K562 (cell line): ENCODE measurements around the gene POLR2C. TPM values are rescaled to one million over a fixed set of nuclear protein-coding genes. Genes with fewer than 3 reads are reported as not detected.

Experiments
- CHD1 ChIP-seq: fragments of 200-600 bp; sonication (generic); IDR thresholded peaks from one replicate; pipeline ENCODE4 v1.6.1; 2012; ENCODE audit warnings: mild to moderate bottlenecking, moderate library complexity, low read length, inconsistent platforms
- MED1 ChIP-seq: sonication (generic); formaldehyde crosslinking; IDR thresholded peaks from 2 replicates; pipeline ENCODE4 v1.8.1; 2023; ENCODE audit warnings: missing genetic modification reagents, borderline replicate concordance
- MEF2D ChIP-seq: conservative IDR thresholded peaks from 2 replicates; pipeline ENCODE4 v1.6.1; 2016; ENCODE audit warnings: low read depth, missing genetic modification characterization, missing compliant biosample characterization
- NONO ChIP-seq, 2 experiments: fragments of 200-400 bp in 1 of 2; fragments of 450-650 bp in 1 of 2; formaldehyde crosslinking in 1 of 2; IDR thresholded peaks; 2 replicates each; pipeline ENCODE4 v1.6.1; 2017; ENCODE audit warnings: low read depth in 2 of 2, mild to moderate bottlenecking in 2 of 2, moderate library complexity in 2 of 2, low read length in 1 of 2
- PURB ChIP-seq: sonication (generic); formaldehyde crosslinking; IDR thresholded peaks from 2 replicates; pipeline ENCODE4 v1.9.0; 2021; ENCODE audit warnings: low read depth, mild to moderate bottlenecking, missing genetic modification reagents
- SMARCB1 ChIP-seq: IDR thresholded peaks from 2 replicates; pipeline ENCODE4 v1.6.1; 2011; ENCODE audit warnings: improper control_type of control experiment, low read depth; ENCODE audit not compliant: insufficient read length
- SNIP1 ChIP-seq: fragments of 450-650 bp; IDR thresholded peaks from 2 replicates; pipeline ENCODE4 v1.7.1; 2017; ENCODE audit warnings: low read depth, mild to moderate bottlenecking
- ZNF644 ChIP-seq: fragments of 200-800 bp; sonication (Bioruptor generic); IDR thresholded peaks from 2 replicates; pipeline ENCODE4 v1.6.1; 2016; ENCODE audit warnings: low read depth, missing genetic modification characterization, missing compliant biosample characterization
- ZNF77 ChIP-seq: fragments of 250-450 bp; sonication (Bioruptor Pico); IDR thresholded peaks from 2 replicates; pipeline ENCODE4 v1.5.0; 2020
- polyA plus RNA-seq, 8 experiments: library from polyadenylated mRNA; depleted of rRNA in 4 of 8; stranded (reverse) in 5 of 8; unstranded in 3 of 8; fragments of >200 nt; fragmentation: Nextera tagmentation in 2 of 8; fragmentation: Illumina TruSeq in 1 of 8; extraction: Ambion mirVana in 2 of 8; extraction: Trizol in 1 of 8; gene quantifications; 2 replicates each; pipeline versions ENCODE4 v1.2.1 to v1.2.3, GENCODE V29; 2011 to 2014; ENCODE audit warnings: inconsistent platforms in 1 of 8, missing spikeins in 1 of 8
- total RNA-seq, 7 experiments: library from RNA; depleted of rRNA in 6 of 7; stranded (reverse); fragments of >200 nt in 6 of 7; fragmentation: Illumina TruSeq in 2 of 7; extraction: Trizol in 2 of 7; gene quantifications; 2 replicates each; pipeline versions ENCODE4 v1.2.1 to v1.2.3, GENCODE V29; 2011 to 2021; ENCODE audit warnings: low replicate concordance in 1 of 7
- TF ChIP-seq, protein P1 (sequence below): sonication (generic); formaldehyde crosslinking; IDR thresholded peaks from 2 replicates; pipeline ENCODE4 v1.8.0; 2023; ENCODE audit warnings: missing genetic modification reagents, mild to moderate bottlenecking, borderline replicate concordance
- TF ChIP-seq, protein P2 (sequence below): sonication (generic); formaldehyde crosslinking; IDR thresholded peaks from 2 replicates; pipeline ENCODE4 v1.4.0; 2020; ENCODE audit warnings: mild to moderate bottlenecking, missing genetic modification reagents
- TF ChIP-seq, protein P3 (sequence below): fragments of 250-450 bp; sonication (Bioruptor Pico); IDR thresholded peaks from 2 replicates; pipeline ENCODE4 v1.5.1; 2021; ENCODE audit warnings: mild to moderate bottlenecking
- TF ChIP-seq, protein P4 (sequence below): fragments of 250-450 bp; sonication (Bioruptor Pico); IDR thresholded peaks from 2 replicates; pipeline ENCODE4 v1.4.0; 2020; ENCODE audit warnings: mild to moderate bottlenecking
- TF ChIP-seq, protein P5 (sequence below): fragments of 450-650 bp; conservative IDR thresholded peaks from 2 replicates; pipeline ENCODE4 v1.6.1; 2016; ENCODE audit warnings: missing genetic modification characterization, low read depth, mild to moderate bottlenecking, missing compliant biosample characterization, moderate library complexity

The POLR2C gene
- total and polyA plus RNA-seq, 9 of the 15 experiments (the other 6 are each of a cell fraction or from before 2014, with no cell fraction given): 70.3 to 163 (median 92.3) TPM

DNA sequence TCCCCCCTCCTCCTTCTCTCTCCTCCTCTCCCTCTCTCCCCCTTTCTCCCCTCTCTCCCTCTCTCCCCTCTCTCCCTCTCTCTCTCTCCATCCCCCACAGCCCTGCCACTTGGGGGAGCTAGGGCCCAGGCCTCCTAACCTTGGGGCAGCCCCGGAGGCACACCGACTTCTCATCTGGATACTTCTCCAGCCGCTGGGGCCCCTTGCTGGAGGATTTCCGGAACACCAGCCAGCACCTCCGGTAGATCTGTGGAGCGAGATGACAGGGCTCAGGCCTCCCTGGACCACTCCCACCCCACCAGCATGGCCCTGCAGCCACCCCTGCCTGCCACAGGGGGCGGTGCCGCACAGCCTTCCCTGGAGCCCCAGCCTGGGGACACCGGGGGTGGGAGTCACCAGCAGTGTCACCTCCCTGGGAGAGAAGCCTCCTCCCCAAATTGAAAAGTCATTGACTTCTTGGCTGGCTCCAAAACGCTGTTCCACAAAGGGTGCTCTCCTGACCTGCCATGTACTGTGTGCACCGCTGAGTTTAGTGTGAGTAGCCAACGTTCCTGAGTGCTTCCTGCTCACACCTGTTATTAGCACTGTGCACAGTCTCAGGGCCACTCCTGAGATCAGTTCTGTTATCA, 13.3 kb downstream of the POLR2C start (continued):
- TF ChIP-seq, protein P1, sequence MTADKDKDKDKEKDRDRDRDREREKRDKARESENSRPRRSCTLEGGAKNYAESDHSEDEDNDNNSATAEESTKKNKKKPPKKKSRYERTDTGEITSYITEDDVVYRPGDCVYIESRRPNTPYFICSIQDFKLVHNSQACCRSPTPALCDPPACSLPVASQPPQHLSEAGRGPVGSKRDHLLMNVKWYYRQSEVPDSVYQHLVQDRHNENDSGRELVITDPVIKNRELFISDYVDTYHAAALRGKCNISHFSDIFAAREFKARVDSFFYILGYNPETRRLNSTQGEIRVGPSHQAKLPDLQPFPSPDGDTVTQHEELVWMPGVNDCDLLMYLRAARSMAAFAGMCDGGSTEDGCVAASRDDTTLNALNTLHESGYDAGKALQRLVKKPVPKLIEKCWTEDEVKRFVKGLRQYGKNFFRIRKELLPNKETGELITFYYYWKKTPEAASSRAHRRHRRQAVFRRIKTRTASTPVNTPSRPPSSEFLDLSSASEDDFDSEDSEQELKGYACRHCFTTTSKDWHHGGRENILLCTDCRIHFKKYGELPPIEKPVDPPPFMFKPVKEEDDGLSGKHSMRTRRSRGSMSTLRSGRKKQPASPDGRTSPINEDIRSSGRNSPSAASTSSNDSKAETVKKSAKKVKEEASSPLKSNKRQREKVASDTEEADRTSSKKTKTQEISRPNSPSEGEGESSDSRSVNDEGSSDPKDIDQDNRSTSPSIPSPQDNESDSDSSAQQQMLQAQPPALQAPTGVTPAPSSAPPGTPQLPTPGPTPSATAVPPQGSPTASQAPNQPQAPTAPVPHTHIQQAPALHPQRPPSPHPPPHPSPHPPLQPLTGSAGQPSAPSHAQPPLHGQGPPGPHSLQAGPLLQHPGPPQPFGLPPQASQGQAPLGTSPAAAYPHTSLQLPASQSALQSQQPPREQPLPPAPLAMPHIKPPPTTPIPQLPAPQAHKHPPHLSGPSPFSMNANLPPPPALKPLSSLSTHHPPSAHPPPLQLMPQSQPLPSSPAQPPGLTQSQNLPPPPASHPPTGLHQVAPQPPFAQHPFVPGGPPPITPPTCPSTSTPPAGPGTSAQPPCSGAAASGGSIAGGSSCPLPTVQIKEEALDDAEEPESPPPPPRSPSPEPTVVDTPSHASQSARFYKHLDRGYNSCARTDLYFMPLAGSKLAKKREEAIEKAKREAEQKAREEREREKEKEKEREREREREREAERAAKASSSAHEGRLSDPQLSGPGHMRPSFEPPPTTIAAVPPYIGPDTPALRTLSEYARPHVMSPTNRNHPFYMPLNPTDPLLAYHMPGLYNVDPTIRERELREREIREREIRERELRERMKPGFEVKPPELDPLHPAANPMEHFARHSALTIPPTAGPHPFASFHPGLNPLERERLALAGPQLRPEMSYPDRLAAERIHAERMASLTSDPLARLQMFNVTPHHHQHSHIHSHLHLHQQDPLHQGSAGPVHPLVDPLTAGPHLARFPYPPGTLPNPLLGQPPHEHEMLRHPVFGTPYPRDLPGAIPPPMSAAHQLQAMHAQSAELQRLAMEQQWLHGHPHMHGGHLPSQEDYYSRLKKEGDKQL (CRISPR knock-in tag): no peak
- TF ChIP-seq, protein P2, sequence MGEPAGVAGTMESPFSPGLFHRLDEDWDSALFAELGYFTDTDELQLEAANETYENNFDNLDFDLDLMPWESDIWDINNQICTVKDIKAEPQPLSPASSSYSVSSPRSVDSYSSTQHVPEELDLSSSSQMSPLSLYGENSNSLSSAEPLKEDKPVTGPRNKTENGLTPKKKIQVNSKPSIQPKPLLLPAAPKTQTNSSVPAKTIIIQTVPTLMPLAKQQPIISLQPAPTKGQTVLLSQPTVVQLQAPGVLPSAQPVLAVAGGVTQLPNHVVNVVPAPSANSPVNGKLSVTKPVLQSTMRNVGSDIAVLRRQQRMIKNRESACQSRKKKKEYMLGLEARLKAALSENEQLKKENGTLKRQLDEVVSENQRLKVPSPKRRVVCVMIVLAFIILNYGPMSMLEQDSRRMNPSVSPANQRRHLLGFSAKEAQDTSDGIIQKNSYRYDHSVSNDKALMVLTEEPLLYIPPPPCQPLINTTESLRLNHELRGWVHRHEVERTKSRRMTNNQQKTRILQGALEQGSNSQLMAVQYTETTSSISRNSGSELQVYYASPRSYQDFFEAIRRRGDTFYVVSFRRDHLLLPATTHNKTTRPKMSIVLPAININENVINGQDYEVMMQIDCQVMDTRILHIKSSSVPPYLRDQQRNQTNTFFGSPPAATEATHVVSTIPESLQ (CRISPR knock-in tag): no peak
- TF ChIP-seq ZNF644 (tag): no peak
- no peak for TF ChIP-seq NONO (IDR thresholded peaks at IDR 0.05; ENCODE audit: low read depth in 2 of 2, low read length in 1 of 2)
- TF ChIP-seq, protein P3, sequence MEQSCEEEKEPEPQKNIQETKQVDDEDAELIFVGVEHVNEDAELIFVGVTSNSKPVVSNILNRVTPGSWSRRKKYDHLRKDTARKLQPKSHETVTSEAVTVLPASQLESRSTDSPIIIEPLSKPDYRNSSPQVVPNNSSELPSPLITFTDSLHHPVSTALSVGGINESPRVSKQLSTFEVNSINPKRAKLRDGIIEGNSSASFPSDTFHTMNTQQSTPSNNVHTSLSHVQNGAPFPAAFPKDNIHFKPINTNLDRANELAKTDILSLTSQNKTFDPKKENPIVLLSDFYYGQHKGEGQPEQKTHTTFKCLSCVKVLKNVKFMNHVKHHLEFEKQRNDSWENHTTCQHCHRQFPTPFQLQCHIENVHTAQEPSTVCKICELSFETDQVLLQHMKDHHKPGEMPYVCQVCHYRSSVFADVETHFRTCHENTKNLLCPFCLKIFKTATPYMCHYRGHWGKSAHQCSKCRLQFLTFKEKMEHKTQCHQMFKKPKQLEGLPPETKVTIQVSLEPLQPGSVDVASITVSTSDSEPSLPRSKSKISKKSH (CRISPR knock-in tag): no peak
- TF ChIP-seq SNIP1: no peak
- TF ChIP-seq, protein P4, sequence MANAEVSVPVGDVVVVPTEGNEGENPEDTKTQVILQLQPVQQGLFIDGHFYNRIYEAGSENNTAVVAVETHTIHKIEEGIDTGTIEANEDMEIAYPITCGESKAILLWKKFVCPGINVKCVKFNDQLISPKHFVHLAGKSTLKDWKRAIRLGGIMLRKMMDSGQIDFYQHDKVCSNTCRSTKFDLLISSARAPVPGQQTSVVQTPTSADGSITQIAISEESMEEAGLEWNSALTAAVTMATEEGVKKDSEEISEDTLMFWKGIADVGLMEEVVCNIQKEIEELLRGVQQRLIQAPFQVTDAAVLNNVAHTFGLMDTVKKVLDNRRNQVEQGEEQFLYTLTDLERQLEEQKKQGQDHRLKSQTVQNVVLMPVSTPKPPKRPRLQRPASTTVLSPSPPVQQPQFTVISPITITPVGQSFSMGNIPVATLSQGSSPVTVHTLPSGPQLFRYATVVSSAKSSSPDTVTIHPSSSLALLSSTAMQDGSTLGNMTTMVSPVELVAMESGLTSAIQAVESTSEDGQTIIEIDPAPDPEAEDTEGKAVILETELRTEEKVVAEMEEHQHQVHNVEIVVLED (CRISPR knock-in tag): no peak
- no peak for TF ChIP-seq CHD1
- no peak for TF ChIP-seq MED1 (CRISPR knock-in tag)
- no peak for TF ChIP-seq PURB (CRISPR knock-in tag)
- TF ChIP-seq MEF2D (tag): no peak
- TF ChIP-seq ZNF77 (CRISPR knock-in tag): no peak
- TF ChIP-seq, protein P5, sequence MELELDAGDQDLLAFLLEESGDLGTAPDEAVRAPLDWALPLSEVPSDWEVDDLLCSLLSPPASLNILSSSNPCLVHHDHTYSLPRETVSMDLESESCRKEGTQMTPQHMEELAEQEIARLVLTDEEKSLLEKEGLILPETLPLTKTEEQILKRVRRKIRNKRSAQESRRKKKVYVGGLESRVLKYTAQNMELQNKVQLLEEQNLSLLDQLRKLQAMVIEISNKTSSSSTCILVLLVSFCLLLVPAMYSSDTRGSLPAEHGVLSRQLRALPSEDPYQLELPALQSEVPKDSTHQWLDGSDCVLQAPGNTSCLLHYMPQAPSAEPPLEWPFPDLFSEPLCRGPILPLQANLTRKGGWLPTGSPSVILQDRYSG (tag): no peak
- no peak for TF ChIP-seq SMARCB1
